GM13977 (cell line): ENCODE results near the gene LMF1.
"Not testable (repeated sequence)": the region's sequence is repeated elsewhere in the genome, so short reads cannot be mapped to it uniquely, and the experiment has no call there.

ENCODE experiments used
- DNase-seq: peaks from one replicate; pipeline ENCODE4 v3.0.0; 2012; ENCODE audit warnings: low spot score
- CTCF ChIP-seq: IDR thresholded peaks from 2 replicates; pipeline ENCODE4 v1.5.1; 2012; ENCODE audit warnings: mild to moderate bottlenecking, control low read depth; ENCODE audit not compliant: insufficient read depth; ENCODE audit errors: extremely low read depth, missing control alignments
- in situ Hi-C: fragments of 300-500 bp; cut with MboI; formaldehyde crosslinking; loops from one replicate; pipeline ENCODE4 v1.12.0; 2022; ENCODE audit warnings: low sequenced_read_pairs, low pct_unique_long_range_greater_than_20kb, mixed read lengths, inconsistent platforms; ENCODE audit not compliant: unreplicated experiment

The LMF1 gene

GRCh38 chr16:824194-824593 is 146.6 kb downstream of the LMF1 start:
- DNase-seq = no peak
- TF ChIP-seq CTCF = no peak
- in situ Hi-C loops = no loop called here

- in situ Hi-C loops = no loop called here
Measured at GRCh38 chr16:822909-823297, 147.9 kb downstream of the LMF1 start.

GRCh38 chr16:822174-822908 is 148.4 kb downstream of the LMF1 start:
- no peak for TF ChIP-seq CTCF
- in situ Hi-C loops = no loop called here
- DNase-seq = no peak

More at GRCh38 chr16:822909-823297, 147.9 kb downstream of the LMF1 start:
- DNase-seq = no peak
- no peak for TF ChIP-seq CTCF

- DNase-seq = no peak
- TF ChIP-seq CTCF = no peak
- in situ Hi-C loops = no loop called here
Measured at GRCh38 chr16:821751-822150, 149.0 kb downstream of the LMF1 start.

- no peak for DNase-seq
- TF ChIP-seq CTCF = no peak
- in situ Hi-C loops = no loop called here
Measured at GRCh38 chr16:820748-821147, 150.0 kb downstream of the LMF1 start.

- in situ Hi-C loops, DNase-seq: not testable (repeated sequence)
Measured at GRCh38 chr16:820044-820408, 150.8 kb downstream of the LMF1 start.

GRCh38 chr16:819336-820043 is 151.3 kb downstream of the LMF1 start:
- no peak for DNase-seq
- in situ Hi-C loops = loop anchor here (10.0 kb wide), 1 partner anchor 295 kb away; no protein-coding TSS in a partner anchor
- TF ChIP-seq CTCF = no peak
